Measurements from ENCODE around the gene ABCG1.

ABCG1 gene

DNA sequence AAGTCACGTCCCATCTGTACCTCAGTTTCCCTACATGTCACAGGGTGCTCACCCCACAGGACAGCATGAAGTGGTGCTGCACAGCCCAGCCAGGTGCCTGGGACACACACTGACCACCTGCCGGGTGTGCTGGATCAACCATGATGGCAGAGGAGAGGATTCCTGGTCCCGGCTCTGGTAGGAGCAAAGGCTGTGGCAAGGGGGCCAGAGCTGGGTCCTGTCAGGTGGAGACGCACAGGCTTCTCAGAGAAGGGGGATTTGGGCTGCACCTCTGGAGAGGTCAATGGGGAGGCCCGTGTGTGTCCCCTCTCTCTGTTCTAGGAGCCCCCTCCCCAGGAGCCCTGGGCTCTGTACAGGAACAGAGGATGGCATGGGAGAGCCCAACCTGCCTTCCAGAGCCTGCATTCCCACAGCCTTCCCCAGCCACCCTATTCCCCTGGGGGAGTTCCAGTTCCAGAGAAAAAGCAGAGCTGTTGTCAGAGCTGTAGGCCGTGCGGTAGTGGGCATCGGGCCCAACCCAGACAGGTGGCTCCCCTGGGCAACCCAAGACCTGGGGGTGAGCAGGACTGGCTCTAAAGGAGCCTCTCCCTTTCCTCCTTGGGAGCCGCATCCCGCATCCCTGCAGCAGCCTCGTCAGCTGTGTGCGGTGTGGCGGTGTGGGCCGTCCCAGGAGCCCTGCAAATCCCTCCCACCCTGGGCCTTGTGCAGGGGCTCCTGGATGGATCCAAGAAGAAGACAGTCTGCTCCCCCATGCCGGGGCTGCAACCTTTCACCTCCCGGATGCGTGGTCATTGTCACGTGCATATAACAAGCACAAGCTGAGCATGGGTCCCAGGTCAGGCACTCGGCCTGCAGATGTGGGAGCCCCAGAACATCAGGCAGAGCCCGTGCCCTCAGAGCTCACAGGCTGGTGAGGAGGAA lies 99.1 kb downstream of the ABCG1 start:
- H3K4me2 ChIP-seq (ENCODE audit: low read length): no peak overlapping the region
- H3K36me3 ChIP-seq (ENCODE audit: insufficient read depth, low read length): no peaks in the 10 kb centered on the region
- no peak overlapping the region for H3K9ac ChIP-seq (ENCODE audit: low read depth, low read length)
- no peak overlapping the region for H3K4me3 ChIP-seq (ENCODE audit: low read length)
- no peaks in the 10 kb centered on the region for H3K9me3 ChIP-seq (replicated peaks; ENCODE audit: low read length)
- peaks cover 15% of the 10 kb centered on the region for H3K27me3 ChIP-seq (ENCODE audit: control insufficient read depth, insufficient read depth, low read length)
- no peaks in the 10 kb centered on the region for H3K4me1 ChIP-seq (ENCODE audit: control insufficient read depth, insufficient read depth, low read length)

DNA sequence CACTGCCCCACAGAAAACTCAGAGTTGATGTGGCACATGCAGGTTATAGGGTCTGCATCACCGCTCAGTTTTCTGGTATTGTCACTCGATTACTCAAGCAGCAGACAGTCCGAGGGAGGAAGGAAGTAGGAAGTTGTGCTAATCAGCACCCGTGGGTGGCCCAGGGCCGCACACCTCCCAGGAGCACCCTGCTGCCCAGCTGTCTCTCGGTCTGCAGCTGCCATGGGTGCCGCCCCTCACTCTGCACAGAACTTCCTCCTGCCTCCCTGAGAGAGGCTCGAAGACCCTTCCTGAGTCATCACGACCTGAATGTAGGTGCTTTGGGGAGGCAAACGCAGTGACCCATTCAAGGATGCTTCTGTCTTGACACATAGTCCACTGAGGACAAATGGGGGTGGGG lies 100.4 kb downstream of the ABCG1 start:
- Histone ChIP-seq H3K9me3 (replicated peaks; ENCODE audit: low read length) (no peaks in the 10 kb centered on the region), H3K9ac (ENCODE audit: low read depth, low read length) (no peak overlapping the region), H3K4me2 (ENCODE audit: low read length) (no peak overlapping the region), H3K27me3 (ENCODE audit: control insufficient read depth, insufficient read depth, low read length) (peaks cover 3% of the 10 kb centered on the region), H3K4me3 (ENCODE audit: low read length) (no peak overlapping the region), H3K4me1 (ENCODE audit: control insufficient read depth, insufficient read depth, low read length) (no peaks in the 10 kb centered on the region), H3K36me3 (ENCODE audit: insufficient read depth, low read length) (no peaks in the 10 kb centered on the region)

DNA sequence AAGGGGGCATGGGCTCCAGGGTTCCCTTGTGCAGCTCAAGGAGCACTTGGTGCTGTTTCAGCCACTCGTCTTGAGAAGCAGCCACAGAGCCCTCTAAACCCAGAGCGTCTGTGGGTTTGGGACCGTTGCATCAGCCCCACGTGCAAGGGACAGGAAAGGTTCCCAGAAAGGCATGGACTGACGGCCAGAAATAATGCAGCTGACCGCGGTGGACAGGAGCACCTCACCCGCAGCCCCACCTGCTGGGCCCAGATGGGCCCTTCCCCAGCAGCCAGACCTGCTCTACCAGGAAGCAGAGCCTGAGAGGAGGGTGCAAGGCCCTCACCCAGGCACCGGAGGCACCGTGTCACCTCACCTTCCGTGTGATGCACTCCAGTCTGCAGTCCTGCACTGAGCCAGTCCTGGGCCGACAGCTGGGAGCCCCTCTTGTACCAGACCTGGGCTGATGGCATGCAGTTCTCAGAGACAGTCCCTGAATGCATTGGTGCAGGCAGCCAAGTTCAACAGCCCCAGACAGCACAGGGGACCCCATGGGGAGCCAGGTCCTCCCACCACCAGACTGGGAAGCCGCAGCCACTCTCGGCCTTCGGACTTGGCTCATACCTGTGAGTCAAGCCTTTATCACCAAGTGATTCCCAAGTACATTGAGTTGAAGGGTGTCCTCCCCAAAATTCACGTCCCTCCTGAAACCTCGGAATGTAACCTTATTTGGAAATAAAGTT lies 101.1 kb downstream of the ABCG1 start:
- peaks cover 2% of the 10 kb centered on the region for H3K27me3 ChIP-seq (ENCODE audit: control insufficient read depth, insufficient read depth, low read length)
- no peaks in the 10 kb centered on the region for H3K4me1 ChIP-seq (ENCODE audit: control insufficient read depth, insufficient read depth, low read length)
- H3K9me3 ChIP-seq (replicated peaks; ENCODE audit: low read length): no peaks in the 10 kb centered on the region
- no peak overlapping the region for H3K4me2 ChIP-seq (ENCODE audit: low read length)
- no peaks in the 10 kb centered on the region for H3K36me3 ChIP-seq (ENCODE audit: insufficient read depth, low read length)
- no peak overlapping the region for H3K4me3 ChIP-seq (ENCODE audit: low read length)
- no peak overlapping the region for H3K9ac ChIP-seq (ENCODE audit: low read depth, low read length)

DNA sequence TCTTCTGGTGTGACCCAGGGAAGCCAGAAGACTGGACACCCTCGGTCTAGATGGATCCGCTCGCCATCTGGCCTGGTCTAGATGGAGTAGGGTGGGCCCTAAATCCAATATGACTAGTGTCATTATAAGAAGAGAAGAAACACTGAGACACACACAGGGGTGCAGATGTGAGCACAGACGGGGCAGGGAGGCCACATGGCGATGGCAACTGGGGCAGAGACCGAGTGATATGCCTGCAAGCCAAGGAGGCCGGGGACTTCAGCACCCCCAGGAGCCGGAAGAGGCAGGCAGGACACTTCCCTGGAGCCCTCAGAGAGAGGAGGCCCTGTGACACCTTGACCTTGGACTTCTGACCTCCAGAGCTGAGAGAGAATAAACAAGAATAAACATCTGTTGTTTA lies 101.9 kb downstream of the ABCG1 start:
- H3K9me3 ChIP-seq (replicated peaks; ENCODE audit: low read length): no peaks in the 10 kb centered on the region
- H3K4me1 ChIP-seq (ENCODE audit: control insufficient read depth, insufficient read depth, low read length): no peaks in the 10 kb centered on the region
- no peak overlapping the region for H3K4me3 ChIP-seq (ENCODE audit: low read length)
- H3K9ac ChIP-seq (ENCODE audit: low read depth, low read length): no peak overlapping the region
- no peak overlapping the region for H3K4me2 ChIP-seq (ENCODE audit: low read length)
- no peaks in the 10 kb centered on the region for H3K36me3 ChIP-seq (ENCODE audit: insufficient read depth, low read length)
- no peaks in the 10 kb centered on the region for H3K27me3 ChIP-seq (ENCODE audit: control insufficient read depth, insufficient read depth, low read length)

DNA sequence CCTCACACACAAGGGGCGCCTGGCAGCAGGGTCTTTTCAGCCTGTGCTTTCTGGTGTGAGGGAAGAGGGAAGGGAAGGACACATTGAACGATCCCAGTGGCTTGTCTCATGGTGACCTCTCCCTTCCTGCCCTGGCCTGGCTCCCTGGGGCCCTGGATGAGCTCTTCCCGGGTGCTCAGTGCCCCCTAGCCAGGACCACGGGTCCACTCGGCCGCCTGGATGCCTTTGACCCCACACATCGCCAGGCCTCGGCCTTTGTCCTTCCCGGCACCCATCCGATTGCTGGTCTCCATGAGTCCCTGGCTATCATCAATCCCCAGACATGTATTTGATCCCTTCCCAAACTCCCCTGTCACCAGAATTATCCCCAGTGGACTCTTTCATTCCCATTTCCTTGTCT lies 102.3 kb downstream of the ABCG1 start:
- H3K4me3 ChIP-seq (ENCODE audit: low read length): no peak overlapping the region
- no peaks in the 10 kb centered on the region for H3K36me3 ChIP-seq (ENCODE audit: insufficient read depth, low read length)
- H3K27me3 ChIP-seq (ENCODE audit: control insufficient read depth, insufficient read depth, low read length): no peaks in the 10 kb centered on the region
- H3K9me3 ChIP-seq (replicated peaks; ENCODE audit: low read length): no peaks in the 10 kb centered on the region
- no peak overlapping the region for H3K9ac ChIP-seq (ENCODE audit: low read depth, low read length)
- H3K4me1 ChIP-seq (ENCODE audit: control insufficient read depth, insufficient read depth, low read length): no peaks in the 10 kb centered on the region
- no peak overlapping the region for H3K4me2 ChIP-seq (ENCODE audit: low read length)

DNA sequence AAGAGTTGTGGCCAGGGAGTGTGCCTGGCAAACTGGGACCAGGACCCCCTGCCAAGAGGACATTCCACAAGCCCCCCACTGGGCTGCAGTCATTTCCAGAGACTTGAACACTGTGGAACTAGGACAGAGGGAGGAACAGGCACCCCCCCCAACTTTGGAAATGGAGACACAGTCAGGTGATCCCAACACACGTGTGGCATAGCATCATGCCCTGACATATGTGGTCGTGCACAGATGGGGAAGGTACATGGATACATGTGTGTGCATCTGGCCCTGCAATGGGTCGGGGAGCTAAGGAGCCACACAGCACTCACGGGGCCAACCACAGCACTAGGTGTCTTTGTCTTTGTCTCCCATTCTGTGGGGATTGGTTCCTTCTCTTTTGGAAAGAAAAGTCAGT lies 102.9 kb downstream of the ABCG1 start:
- no peak overlapping the region for H3K4me3 ChIP-seq (ENCODE audit: low read length)
- H3K4me1 ChIP-seq (ENCODE audit: control insufficient read depth, insufficient read depth, low read length): no peaks in the 10 kb centered on the region
- H3K9ac ChIP-seq (ENCODE audit: low read depth, low read length): no peak overlapping the region
- H3K27me3 ChIP-seq (ENCODE audit: control insufficient read depth, insufficient read depth, low read length): no peaks in the 10 kb centered on the region
- H3K9me3 ChIP-seq (replicated peaks; ENCODE audit: low read length): no peaks in the 10 kb centered on the region
- H3K36me3 ChIP-seq (ENCODE audit: insufficient read depth, low read length): no peaks in the 10 kb centered on the region
- no peak overlapping the region for H3K4me2 ChIP-seq (ENCODE audit: low read length)

DNA sequence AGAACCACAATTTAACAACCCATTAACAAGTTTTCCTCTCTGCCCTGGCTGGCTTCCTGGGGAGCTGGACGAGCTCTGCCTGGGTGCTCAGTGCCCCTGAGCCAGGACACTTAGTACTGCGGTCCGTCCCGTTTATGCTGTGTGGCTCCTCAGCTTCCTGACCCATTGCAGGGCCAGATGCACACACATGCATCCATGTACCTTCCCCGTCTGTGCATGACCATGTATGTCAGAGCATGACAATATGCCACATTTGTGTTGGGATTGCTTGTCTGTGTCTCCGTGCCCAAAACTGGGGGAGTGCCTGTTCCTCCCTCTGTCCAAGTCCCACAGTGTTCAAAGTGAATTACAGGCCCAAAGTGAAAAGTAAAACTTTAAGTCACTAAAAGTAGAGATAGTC lies 106.0 kb downstream of the ABCG1 start:
- H3K4me3 ChIP-seq (ENCODE audit: low read length): no peak overlapping the region
- H3K27me3 ChIP-seq (ENCODE audit: control insufficient read depth, insufficient read depth, low read length): no peaks in the 10 kb centered on the region
- H3K9me3 ChIP-seq (replicated peaks; ENCODE audit: low read length): no peaks in the 10 kb centered on the region
- no peaks in the 10 kb centered on the region for H3K4me1 ChIP-seq (ENCODE audit: control insufficient read depth, insufficient read depth, low read length)
- H3K9ac ChIP-seq (ENCODE audit: low read depth, low read length): no peak overlapping the region
- no peak overlapping the region for H3K4me2 ChIP-seq (ENCODE audit: low read length)
- H3K36me3 ChIP-seq (ENCODE audit: insufficient read depth, low read length): no peaks in the 10 kb centered on the region

DNA sequence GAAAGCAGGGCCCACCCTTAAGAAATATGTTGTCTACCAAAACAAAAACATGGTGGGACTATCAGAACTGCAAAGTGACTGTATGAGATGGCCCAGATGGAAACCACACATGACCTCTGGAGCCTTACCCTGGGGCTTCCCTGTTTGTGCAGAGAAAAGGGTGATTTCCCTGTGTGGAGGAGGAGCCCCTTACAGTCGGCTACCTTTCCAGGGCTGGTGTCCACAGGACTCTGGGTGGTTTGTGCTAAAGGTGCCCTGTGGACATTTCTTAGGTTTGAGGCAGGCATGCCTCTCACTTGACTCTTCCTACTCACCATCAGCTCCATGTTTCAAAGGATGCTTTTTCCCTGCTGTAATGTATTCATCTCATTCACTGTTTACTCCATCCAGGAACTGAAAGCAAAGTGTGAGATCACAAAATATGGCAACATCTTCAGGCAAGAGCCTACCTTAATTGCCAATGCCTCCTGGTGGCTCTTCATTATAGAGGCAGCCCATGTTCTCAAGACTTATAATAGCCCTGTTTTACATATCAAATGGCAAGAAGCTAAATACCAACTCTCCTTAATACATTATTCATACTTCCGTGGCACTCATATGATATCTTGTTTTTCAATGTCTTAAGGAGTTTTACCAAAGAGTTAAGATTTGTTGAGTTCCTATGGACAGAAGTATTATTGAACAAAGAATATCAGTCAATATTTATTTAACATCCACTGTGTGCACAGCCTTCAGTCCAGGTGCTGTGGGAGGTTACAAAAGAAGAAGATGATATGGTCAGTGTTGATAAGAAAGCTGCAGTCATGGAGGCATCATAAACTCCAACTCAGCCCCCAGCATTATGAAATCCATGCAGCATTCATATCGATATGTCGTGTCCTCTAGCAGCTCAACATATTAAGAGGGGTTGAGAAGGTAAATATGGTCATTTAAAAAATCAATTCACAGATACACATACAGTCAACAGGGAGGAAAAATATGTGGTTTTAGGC lies 111.7 kb downstream of the ABCG1 start:
- Histone ChIP-seq H3K4me3 (ENCODE audit: low read length) (no peak overlapping the region), H3K9ac (ENCODE audit: low read depth, low read length) (no peak overlapping the region), H3K9me3 (replicated peaks; ENCODE audit: low read length) (no peaks in the 10 kb centered on the region), H3K4me2 (ENCODE audit: low read length) (no peak overlapping the region), H3K27me3 (ENCODE audit: control insufficient read depth, insufficient read depth, low read length) (no peaks in the 10 kb centered on the region), H3K4me1 (ENCODE audit: control insufficient read depth, insufficient read depth, low read length) (no peaks in the 10 kb centered on the region), H3K36me3 (ENCODE audit: insufficient read depth, low read length) (no peaks in the 10 kb centered on the region)

DNA sequence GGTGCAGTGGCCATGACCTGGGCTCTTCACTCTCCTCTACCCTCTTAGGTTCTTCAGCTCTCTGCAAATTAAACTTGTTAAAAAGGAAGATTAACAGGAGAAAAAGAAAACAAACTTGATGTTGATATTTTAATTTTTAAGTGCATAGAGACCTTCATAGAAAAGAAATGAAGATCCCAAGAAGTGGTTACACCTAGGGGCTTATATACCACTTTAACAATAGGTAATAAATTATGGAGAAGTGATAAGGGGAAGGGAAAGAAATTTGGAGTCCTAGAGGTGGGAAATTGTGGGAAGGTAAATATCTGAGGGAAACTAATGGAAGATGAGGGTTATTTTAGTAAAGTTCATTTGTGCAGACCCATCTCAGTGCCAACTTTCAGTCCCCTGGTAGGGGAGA lies 112.7 kb downstream of the ABCG1 start:
- H3K27me3 ChIP-seq (ENCODE audit: control insufficient read depth, insufficient read depth, low read length): peaks cover 7% of the 10 kb centered on the region
- no peak overlapping the region for H3K4me3 ChIP-seq (ENCODE audit: low read length)
- no peaks in the 10 kb centered on the region for H3K4me1 ChIP-seq (ENCODE audit: control insufficient read depth, insufficient read depth, low read length)
- H3K4me2 ChIP-seq (ENCODE audit: low read length): no peak overlapping the region
- H3K9ac ChIP-seq (ENCODE audit: low read depth, low read length): no peak overlapping the region
- no peaks in the 10 kb centered on the region for H3K9me3 ChIP-seq (replicated peaks; ENCODE audit: low read length)
- H3K36me3 ChIP-seq (ENCODE audit: insufficient read depth, low read length): no peaks in the 10 kb centered on the region

DNA sequence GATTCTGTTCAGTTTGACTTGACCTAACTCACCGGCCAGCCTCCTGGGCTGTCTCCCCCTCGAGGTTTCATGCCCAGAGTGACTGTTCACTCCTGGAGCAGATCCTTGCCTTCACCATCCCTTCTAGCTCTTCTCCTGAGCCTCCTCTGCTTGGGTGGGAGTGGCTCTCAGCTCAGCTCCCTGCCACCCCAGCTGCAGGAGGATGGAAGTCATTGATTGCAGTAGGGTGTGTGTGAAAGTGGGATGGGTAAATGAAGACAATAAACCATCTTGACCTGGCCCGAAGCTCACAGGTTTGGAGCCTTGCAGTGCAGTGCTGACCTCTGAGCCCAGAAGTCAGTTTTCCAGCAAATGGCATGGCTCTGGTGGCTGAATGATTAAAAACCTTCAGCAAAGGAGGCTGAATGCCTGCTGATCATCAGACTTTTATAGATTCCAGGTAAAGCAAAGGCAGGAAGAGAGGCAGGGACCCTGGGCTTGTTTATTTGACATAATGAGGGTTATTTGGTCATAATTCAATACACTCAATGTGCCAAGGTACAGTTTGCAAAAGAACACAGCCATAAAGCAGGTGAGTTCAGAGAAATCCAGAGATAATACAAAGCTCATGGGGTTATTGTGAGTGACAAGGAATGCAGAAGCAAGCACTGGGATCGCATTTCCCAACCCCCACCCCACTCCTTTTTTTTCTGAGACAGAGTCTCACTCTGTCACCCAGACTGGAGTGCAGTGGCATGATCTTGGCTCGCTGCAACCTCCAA lies 113.8 kb downstream of the ABCG1 start:
- Histone ChIP-seq H3K36me3 (ENCODE audit: insufficient read depth, low read length) (no peaks in the 10 kb centered on the region), H3K4me3 (ENCODE audit: low read length) (no peak overlapping the region), H3K9me3 (replicated peaks; ENCODE audit: low read length) (no peaks in the 10 kb centered on the region), H3K27me3 (ENCODE audit: control insufficient read depth, insufficient read depth, low read length) (peaks cover 10% of the 10 kb centered on the region), H3K9ac (ENCODE audit: low read depth, low read length) (no peak overlapping the region), H3K4me1 (ENCODE audit: control insufficient read depth, insufficient read depth, low read length) (no peaks in the 10 kb centered on the region), H3K4me2 (ENCODE audit: low read length) (no peak overlapping the region)
